NOMO-1 (cell line): ENCODE measurements around the gene SULF2.
A peak's percentile ranks its signal among the peaks of the same experiment; 100 is the strongest.

Experiments
- DNase-seq, 2 experiments: peaks; one replicate each; lab custom pipeline; 2025; ENCODE audit not compliant: unreplicated experiment in 2 of 2; lab: John Stamatoyannopoulos, UW

SULF2 gene

GRCh38 chr20:47673671-47673955 is 111.7 kb downstream of the SULF2 start:
- DNase-seq, result no peak

- DNase-seq, result no peak
Observed at GRCh38 chr20:47672886-47673670, 112.2 kb downstream of the SULF2 start.

- DNase-seq, result no peak
Observed at GRCh38 chr20:47672166-47672565, 113.1 kb downstream of the SULF2 start.

- DNase-seq, result no peak
Observed at GRCh38 chr20:47670913-47671312, 114.4 kb downstream of the SULF2 start.

- no peak for DNase-seq
Observed at GRCh38 chr20:47669927-47670890, 115.1 kb downstream of the SULF2 start.

GRCh38 chr20:47669489-47669888 is 115.8 kb downstream of the SULF2 start:
- no peak for DNase-seq

GRCh38 chr20:47669152-47669425 is 116.2 kb downstream of the SULF2 start:
- DNase-seq, result no peak

GRCh38 chr20:47668313-47669151 is 116.7 kb downstream of the SULF2 start:
- no peak for DNase-seq

GRCh38 chr20:47667531-47668312 is 117.6 kb downstream of the SULF2 start:
- no peak for DNase-seq

GRCh38 chr20:47667086-47667485 is 118.2 kb downstream of the SULF2 start:
- no peak for DNase-seq

GRCh38 chr20:47666304-47666703 is 119.0 kb downstream of the SULF2 start:
- no peak for DNase-seq

GRCh38 chr20:47665221-47665991 is 119.9 kb downstream of the SULF2 start:
- DNase-seq, result no peak

GRCh38 chr20:47664744-47665143 is 120.5 kb downstream of the SULF2 start:
- no peak for DNase-seq

GRCh38 chr20:47664068-47664437 is 121.2 kb downstream of the SULF2 start:
- no peak for DNase-seq

- peak; percentile 58 to 59 for DNase-seq
Observed at GRCh38 chr20:47663354-47664067, 121.8 kb downstream of the SULF2 start.

GRCh38 chr20:47662483-47663353 is 122.6 kb downstream of the SULF2 start:
- no peak for DNase-seq

GRCh38 chr20:47661714-47662113 is 123.6 kb downstream of the SULF2 start:
- no peak for DNase-seq

- no peak for DNase-seq
Observed at GRCh38 chr20:47660983-47661700, 124.1 kb downstream of the SULF2 start.
